Uterus (tissue), 4 donors: ENCODE measurements around the gene MAP7D1. TPM values are rescaled to one million over a fixed set of nuclear protein-coding genes. Genes with fewer than 3 reads are reported as not detected.

Experiments
- DNase-seq, 2 donors: peaks; one replicate each; pipeline ENCODE4 v3.0.0-alpha.2; 2019 to 2020
- H3K27ac ChIP-seq, 2 donors: fragments of 200-600 bp; sonication (generic); 1 replicate in 1 of 2; 2 replicates in 1 of 2; pipeline ENCODE4 v1.5.1; 2016 to 2018
- H3K27me3 ChIP-seq, 2 donors: fragments of 200-600 bp; sonication (generic); one replicate each; pipeline ENCODE4 v1.5.1; 2018 to 2019; ENCODE audit warnings: control low read depth in 1 of 2
- H3K36me3 ChIP-seq, 2 donors: fragments of 200-600 bp; sonication (generic); one replicate each; pipeline ENCODE4 v1.5.1; 2019; ENCODE audit warnings: control low read depth in 1 of 2
- H3K4me1 ChIP-seq, 2 donors: fragments of 200-600 bp; sonication (generic); one replicate each; pipeline ENCODE4 v1.5.1; 2018 to 2019; ENCODE audit warnings: control low read depth in 1 of 2
- H3K4me3 ChIP-seq, 2 donors: fragments of 200-600 bp; sonication (generic); 1 replicate in 1 of 2; 2 replicates in 1 of 2; pipeline ENCODE4 v1.5.1; 2018 to 2019; ENCODE audit warnings: mild to moderate bottlenecking in 1 of 2
- H3K9me3 ChIP-seq, 2 donors: fragments of 200-600 bp; sonication (generic); one replicate each; pipeline ENCODE4 v1.5.1; 2019; ENCODE audit warnings: control low read depth in 1 of 2
- POLR2A ChIP-seq, 2 donors: fragments of 450-650 bp; IDR thresholded peaks; one replicate each; pipeline ENCODE4 v1.6.1; 2016; ENCODE audit warnings: antibody characterized with exemption in 2 of 2, mild to moderate bottlenecking in 1 of 2, moderate library complexity in 1 of 2
- intact Hi-C: fragments of 100-400 bp; cut with DNase I; formaldehyde crosslinking; loops from one replicate; pipeline ENCODE4 v1.15.1; 2023; ENCODE audit warnings: low total_unique reads
- total RNA-seq, 4 donors: library from RNA; depleted of rRNA in 3 of 4; stranded (reverse); fragments of >200 nt in 3 of 4; gene quantifications; one replicate each; pipeline versions ENCODE4 v1.1.0 to v1.2.4, GENCODE V29; 2014 to 2023
- TF ChIP-seq, protein P1 (sequence below), 4 experiments: fragments of 200-600 bp in 2 of 4; fragments of 450-650 bp in 2 of 4; sonication (generic) in 2 of 4; IDR thresholded peaks; one replicate each; pipeline ENCODE4 v1.5.1; 2016 to 2019; ENCODE audit warnings: antibody characterized with exemption in 4 of 4, mild to moderate bottlenecking in 2 of 4, moderate library complexity in 1 of 4
- donor health status: DM: yes; HTN: yes; CAD: no.

The MAP7D1 gene
- total RNA-seq, 4 donors from 2014 or later, result 53.5 to 115 (median 77.3) TPM

DNA sequence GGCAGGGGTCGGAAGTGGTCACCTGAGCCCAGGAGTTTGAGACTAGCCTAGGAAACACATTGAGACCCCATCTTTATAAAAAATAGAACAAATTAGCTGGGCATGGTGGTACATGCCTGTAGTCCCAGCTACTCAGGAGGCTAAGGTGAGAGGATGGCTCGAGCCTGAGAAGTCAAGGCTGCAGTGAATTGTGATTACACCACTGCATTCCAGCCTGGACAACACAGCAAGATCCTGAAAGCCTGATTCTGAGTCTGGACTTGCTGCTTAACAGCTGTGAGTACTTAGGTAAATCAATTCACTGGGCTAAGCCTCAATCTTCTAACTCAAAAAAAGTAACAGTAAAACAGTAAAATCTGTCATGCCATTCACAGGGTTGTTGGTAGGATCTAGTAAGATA, 11.5 kb upstream of the MAP7D1 start:
- peaks cover 4 to 5% of the 10 kb centered on the region in 2 donors for H3K4me1 ChIP-seq
- H3K27ac ChIP-seq, result no peak overlapping the region
- TF ChIP-seq POLR2A (IDR thresholded peaks at IDR 0.05), result no peak
- TF ChIP-seq, protein P1, sequence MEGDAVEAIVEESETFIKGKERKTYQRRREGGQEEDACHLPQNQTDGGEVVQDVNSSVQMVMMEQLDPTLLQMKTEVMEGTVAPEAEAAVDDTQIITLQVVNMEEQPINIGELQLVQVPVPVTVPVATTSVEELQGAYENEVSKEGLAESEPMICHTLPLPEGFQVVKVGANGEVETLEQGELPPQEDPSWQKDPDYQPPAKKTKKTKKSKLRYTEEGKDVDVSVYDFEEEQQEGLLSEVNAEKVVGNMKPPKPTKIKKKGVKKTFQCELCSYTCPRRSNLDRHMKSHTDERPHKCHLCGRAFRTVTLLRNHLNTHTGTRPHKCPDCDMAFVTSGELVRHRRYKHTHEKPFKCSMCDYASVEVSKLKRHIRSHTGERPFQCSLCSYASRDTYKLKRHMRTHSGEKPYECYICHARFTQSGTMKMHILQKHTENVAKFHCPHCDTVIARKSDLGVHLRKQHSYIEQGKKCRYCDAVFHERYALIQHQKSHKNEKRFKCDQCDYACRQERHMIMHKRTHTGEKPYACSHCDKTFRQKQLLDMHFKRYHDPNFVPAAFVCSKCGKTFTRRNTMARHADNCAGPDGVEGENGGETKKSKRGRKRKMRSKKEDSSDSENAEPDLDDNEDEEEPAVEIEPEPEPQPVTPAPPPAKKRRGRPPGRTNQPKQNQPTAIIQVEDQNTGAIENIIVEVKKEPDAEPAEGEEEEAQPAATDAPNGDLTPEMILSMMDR (IDR thresholded peaks at IDR 0.05), result no peak
- no peaks in the 10 kb centered on the region for H3K27me3 ChIP-seq
- DNase-seq, result no peak
- H3K9me3 ChIP-seq, result no peaks in the 10 kb centered on the region
- no peaks in the 10 kb centered on the region for H3K36me3 ChIP-seq
- intact Hi-C loops, result no loop called here
- H3K4me3 ChIP-seq, result no peak overlapping the region

DNA sequence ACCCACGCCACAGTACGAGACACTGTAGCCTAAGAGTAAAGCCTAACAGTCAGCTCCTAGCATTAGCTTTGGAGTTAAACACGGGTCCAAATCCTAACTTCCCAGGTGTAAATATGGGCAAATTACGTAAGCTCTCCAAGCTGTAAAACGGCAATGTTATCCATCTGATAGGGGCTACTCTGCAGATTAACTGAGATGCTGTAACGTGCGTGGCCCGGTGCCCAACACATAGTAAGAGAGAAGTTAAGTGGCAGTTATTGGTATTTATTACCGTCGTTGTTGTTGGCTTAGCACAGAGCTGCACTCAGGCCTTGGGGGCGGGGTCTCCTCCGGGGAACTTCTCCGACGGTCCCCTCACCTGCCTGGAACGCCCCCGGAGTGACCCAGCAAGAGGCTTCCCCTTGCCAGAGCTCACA, 7.1 kb upstream of the MAP7D1 start:
- Histone ChIP-seq H3K4me3 (peak overlapping the region; percentile 69 to 78), H3K4me1 (peaks cover 13 to 20% of the 10 kb centered on the region in 2 donors), H3K27ac (peak overlapping the region; percentile 89 to 98), H3K27me3 (no peaks in the 10 kb centered on the region), H3K36me3 (no peaks in the 10 kb centered on the region), H3K9me3 (no peaks in the 10 kb centered on the region)
- TF ChIP-seq POLR2A (IDR thresholded peaks at IDR 0.05), result no peak
- TF ChIP-seq, protein P1 (IDR thresholded peaks at IDR 0.05), result no peak
- intact Hi-C loops, result no loop called here
- DNase-seq, result no peak

DNA sequence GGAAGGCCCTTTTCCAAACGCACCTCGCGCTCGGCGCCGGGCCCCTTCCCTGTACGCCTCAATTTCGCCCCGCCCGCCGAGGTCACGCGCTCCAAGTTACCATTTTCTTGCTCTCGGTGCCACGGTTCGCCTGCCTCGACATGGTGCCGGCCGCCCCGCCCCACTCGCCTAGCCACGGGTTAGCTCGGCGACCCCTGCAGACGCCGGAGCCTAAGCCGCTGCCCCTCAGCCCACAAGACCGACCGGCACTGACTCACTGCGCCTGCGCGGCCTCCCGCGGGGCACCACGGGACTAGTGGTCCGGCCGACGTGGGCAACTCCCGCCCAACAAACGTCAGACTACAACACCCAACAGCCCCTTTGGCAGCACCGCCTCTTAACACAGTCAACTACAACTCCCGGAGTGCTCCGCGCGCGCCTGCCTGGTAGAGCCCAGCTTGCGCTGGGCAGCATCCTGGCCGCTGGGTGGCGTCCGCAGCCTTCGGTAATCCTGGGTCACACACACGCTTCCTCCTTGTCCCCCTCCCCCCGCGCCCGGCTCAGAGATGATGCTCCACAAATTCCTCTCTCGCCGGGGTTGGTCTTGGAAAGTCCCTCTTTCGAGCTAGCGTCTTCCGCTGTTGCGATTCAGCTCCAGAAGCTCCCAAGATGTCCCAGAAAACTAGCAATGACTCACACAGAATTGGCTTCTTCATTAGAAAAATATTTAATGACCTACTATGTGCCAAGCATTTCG, 6.6 kb upstream of the MAP7D1 start, which contains the start of gene TRAPPC3:
TSS of gene TRAPPC3 (minus strand) at position 250 of the 736 bp plus-strand sequence. CDS start at position 142, 108 bp downstream.
- Histone ChIP-seq H3K36me3 (no peaks in the 10 kb centered on the region), H3K9me3 (no peaks in the 10 kb centered on the region), H3K4me3 (peak within 1 kb of the TSS; percentile 69 to 78), H3K27me3 (no peaks in the 10 kb centered on the region), H3K4me1 (peaks cover 13 to 20% of the 10 kb centered on the region in 2 donors), H3K27ac (peak within 1 kb of the TSS; percentile 89 to 98)
- peak; percentile 100 for DNase-seq
- intact Hi-C loops, result no loop called here
- TF ChIP-seq, protein P1 (IDR thresholded peaks at IDR 0.05), result peak; percentile 94 to 99 (median 98)
- peak; percentile 78 to 93 for TF ChIP-seq POLR2A (IDR thresholded peaks at IDR 0.05)

DNA sequence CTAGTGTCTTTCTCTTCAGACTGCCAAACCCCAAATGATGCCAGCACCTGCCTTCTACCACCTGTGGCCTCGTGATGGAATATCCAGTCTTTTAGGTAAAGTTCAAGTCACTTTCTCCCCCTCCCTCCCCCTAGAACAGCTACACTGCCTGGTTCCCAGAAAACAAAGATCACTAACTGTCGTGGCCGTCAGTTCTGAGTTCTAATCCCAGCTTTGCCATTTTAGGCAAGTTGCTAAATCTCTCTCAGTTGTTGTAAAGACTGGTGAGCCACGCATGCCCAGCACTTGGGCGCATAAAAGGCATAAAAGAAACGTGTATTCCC, 6.0 kb upstream of the MAP7D1 start:
- peaks cover 13 to 20% of the 10 kb centered on the region in 2 donors for H3K4me1 ChIP-seq
- no peak for DNase-seq
- H3K4me3 ChIP-seq, result no peak overlapping the region

More for the DNA sequence above, 6.0 kb upstream of the MAP7D1 start:
- intact Hi-C loops, result loop anchor here (2.0 to 10.0 kb wide), 2 partner anchors 39 to 135 kb away; no protein-coding TSS in a partner anchor
- Histone ChIP-seq H3K9me3 (no peaks in the 10 kb centered on the region), H3K27ac (peak overlapping the region; percentile 89 to 98), H3K27me3 (no peaks in the 10 kb centered on the region), H3K36me3 (no peaks in the 10 kb centered on the region)
- TF ChIP-seq, protein P1 (IDR thresholded peaks at IDR 0.05), result no peak
- TF ChIP-seq POLR2A (IDR thresholded peaks at IDR 0.05), result no peak
